ENCODE measurements around the gene RAB8A.
"Not testable (repeated sequence)": the region's sequence is repeated elsewhere in the genome, so short reads cannot be mapped to it uniquely, and the experiment has no call there.

The RAB8A gene

DNA sequence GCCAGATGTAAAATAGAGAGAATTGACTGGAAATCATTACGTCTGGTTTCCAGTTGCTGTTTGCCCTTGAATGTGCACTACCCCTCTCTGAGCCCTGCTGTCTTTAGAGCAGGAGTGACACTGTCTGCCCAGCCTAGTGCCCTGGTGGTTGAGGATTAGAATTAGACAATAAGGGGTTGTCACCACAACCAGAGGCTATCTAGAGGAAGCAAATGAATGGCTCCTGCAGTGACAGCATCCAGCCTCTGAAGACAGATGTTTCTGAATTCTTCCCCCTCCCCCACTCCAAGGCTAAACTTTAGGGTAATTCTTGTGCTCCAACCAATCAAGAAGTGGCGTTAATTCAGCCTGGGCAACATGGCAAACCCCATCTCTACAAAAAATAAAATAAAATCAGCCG is 2.0 kb downstream of the RAB8A start:
- Histone ChIP-seq H3K36me3 (ENCODE audit: insufficient read depth, low read length) (peaks cover 4% of the 10 kb centered on the region), H3K9ac (ENCODE audit: low read depth, low read length) (no peak overlapping the region), H3K4me1 (ENCODE audit: insufficient read depth, low read length) (0 out of 2 replicates have a peak, but pooled peaks cover 3% of the 10 kb centered on the region), H3K9me3 (ENCODE audit: control insufficient read depth, insufficient read depth, low read length) (no peaks in the 10 kb centered on the region)

DNA sequence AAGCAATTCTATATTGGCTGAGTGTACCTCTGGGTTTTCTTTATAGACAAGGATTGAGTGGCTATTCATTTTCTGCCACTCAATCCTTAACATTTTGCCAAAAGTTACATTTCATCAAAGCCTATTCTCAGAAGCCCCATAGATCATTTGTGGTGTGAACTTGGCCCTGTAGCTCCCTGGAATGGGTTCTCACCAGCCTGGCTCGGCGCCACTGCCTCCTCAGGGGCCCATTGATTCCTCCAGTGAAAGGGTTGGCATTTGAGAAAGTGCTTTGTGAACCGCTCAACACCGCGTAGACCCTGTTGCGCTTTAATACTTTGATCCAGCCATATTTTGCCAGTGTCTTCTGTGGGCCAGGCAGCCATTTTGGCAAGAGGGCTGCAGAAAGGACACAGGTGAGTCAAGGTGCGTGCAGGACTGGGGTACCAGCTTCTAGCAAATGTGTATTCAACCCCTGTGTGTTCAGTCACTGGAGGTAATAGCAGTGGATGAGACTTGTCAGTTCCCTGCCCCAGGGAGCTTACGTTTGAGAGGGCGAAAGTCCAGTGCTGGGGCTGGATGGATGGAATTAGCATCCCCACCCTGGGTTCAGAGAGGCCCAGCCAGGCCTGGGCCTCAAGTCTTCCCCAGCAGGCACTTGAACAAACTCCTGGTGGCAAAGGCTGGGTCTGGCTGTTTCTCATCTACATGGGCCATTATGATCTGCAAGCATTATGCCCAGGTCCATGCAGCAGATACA is 3.8 kb downstream of the RAB8A start:
- peaks cover 7% of the 10 kb centered on the region for H3K36me3 ChIP-seq (ENCODE audit: insufficient read depth, low read length)
- 0 out of 2 replicates have a peak, but pooled peaks cover 3% of the 10 kb centered on the region for H3K4me1 ChIP-seq (ENCODE audit: insufficient read depth, low read length)
- no peak overlapping the region for H3K9ac ChIP-seq (ENCODE audit: low read depth, low read length)

GRCh38 chr19:16116067-16116466 is 4.4 kb downstream of the RAB8A start:
- no peaks in the 10 kb centered on the region for H3K9me3 ChIP-seq (ENCODE audit: control insufficient read depth, insufficient read depth, low read length)
- H3K4me1 ChIP-seq (ENCODE audit: insufficient read depth, low read length): 0 out of 2 replicates have a peak, but pooled peaks cover 3% of the 10 kb centered on the region

More for the DNA sequence above, 3.8 kb downstream of the RAB8A start:
- H3K9me3 ChIP-seq (ENCODE audit: control insufficient read depth, insufficient read depth, low read length): no peaks in the 10 kb centered on the region

GRCh38 chr19:16117594-16118033 is 5.9 kb downstream of the RAB8A start:
- no peak overlapping the region for H3K9ac ChIP-seq (ENCODE audit: low read depth, low read length)
- H3K4me1 ChIP-seq (ENCODE audit: insufficient read depth, low read length): no peaks in the 10 kb centered on the region
- H3K9me3 ChIP-seq (ENCODE audit: control insufficient read depth, insufficient read depth, low read length): no peaks in the 10 kb centered on the region
- H3K36me3 ChIP-seq (ENCODE audit: insufficient read depth, low read length): peaks cover 15% of the 10 kb centered on the region

More at GRCh38 chr19:16116067-16116466, 4.4 kb downstream of the RAB8A start:
- Histone ChIP-seq H3K9ac (ENCODE audit: low read depth, low read length) (no peak overlapping the region), H3K36me3 (ENCODE audit: insufficient read depth, low read length) (peaks cover 7% of the 10 kb centered on the region)

DNA sequence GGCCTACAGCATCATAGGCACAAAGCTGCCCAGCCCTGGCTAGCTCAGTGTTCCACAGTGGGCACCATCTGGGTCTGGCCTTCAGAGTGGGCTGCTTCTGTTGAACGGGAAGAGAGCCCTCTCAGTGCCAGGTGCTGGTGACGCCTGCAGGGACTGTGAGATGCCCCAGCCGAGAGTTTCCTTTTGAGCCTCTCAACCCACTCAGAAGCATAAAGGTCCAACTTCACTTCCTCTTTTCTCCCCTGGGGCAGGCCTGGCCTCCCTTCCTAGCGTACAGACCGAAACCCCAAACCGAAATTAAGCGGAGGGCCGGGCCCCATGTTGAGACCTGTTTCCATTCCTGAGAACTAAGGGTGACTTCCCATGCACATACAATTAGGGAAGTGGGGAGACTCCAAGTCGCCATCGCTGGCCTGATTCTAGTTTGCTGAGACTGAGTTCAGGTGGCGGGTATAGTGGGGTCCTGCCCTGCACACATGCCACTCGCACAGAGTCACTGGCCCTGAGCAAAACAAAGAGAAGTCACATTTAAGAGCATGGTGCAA is 6.9 kb downstream of the RAB8A start:
- Histone ChIP-seq H3K4me1 (ENCODE audit: insufficient read depth, low read length) (no peaks in the 10 kb centered on the region), H3K9me3 (ENCODE audit: control insufficient read depth, insufficient read depth, low read length) (no peaks in the 10 kb centered on the region), H3K36me3 (ENCODE audit: insufficient read depth, low read length) (peaks cover 21% of the 10 kb centered on the region), H3K9ac (ENCODE audit: low read depth, low read length) (no peak overlapping the region)

GRCh38 chr19:16119075-16119857 is 7.6 kb downstream of the RAB8A start:
- H3K9me3 ChIP-seq (ENCODE audit: control insufficient read depth, insufficient read depth, low read length); H3K4me1 ChIP-seq (ENCODE audit: insufficient read depth, low read length); H3K9ac ChIP-seq (ENCODE audit: low read depth, low read length): not testable (repeated sequence)
- peaks cover 24% of the 10 kb centered on the region for H3K36me3 ChIP-seq (ENCODE audit: insufficient read depth, low read length)

- Histone ChIP-seq H3K9ac (ENCODE audit: low read depth, low read length) (no peak overlapping the region), H3K36me3 (ENCODE audit: insufficient read depth, low read length) (peaks cover 32% of the 10 kb centered on the region), H3K4me1 (ENCODE audit: insufficient read depth, low read length) (no peaks in the 10 kb centered on the region)
Measured at GRCh38 chr19:16121141-16121540, 9.5 kb downstream of the RAB8A start.

DNA sequence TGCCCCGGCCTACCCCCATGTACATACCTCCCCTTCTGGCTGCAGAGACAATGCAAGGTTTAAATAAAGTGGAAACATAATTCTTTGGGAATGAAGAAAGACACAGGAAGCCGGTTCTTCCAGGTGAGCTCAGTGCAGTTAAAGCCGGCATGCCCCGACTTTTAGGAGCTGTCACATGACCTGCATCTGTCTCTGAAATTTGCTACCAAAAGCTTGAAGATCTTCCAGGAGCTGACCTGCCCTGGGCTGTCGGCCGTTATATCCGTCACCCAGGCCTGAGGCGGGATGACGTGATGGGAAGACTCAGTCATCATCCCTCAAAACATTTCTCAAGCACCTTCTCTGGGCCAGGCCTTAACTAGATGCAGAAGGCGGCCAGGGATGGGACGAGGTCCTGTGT is 10.3 kb downstream of the RAB8A start:
- no peaks in the 10 kb centered on the region for H3K9me3 ChIP-seq (ENCODE audit: control insufficient read depth, insufficient read depth, low read length)
- H3K4me1 ChIP-seq (ENCODE audit: insufficient read depth, low read length): no peaks in the 10 kb centered on the region
- peaks cover 33% of the 10 kb centered on the region for H3K36me3 ChIP-seq (ENCODE audit: insufficient read depth, low read length)

More at GRCh38 chr19:16121141-16121540, 9.5 kb downstream of the RAB8A start:
- no peaks in the 10 kb centered on the region for H3K9me3 ChIP-seq (ENCODE audit: control insufficient read depth, insufficient read depth, low read length)

DNA sequence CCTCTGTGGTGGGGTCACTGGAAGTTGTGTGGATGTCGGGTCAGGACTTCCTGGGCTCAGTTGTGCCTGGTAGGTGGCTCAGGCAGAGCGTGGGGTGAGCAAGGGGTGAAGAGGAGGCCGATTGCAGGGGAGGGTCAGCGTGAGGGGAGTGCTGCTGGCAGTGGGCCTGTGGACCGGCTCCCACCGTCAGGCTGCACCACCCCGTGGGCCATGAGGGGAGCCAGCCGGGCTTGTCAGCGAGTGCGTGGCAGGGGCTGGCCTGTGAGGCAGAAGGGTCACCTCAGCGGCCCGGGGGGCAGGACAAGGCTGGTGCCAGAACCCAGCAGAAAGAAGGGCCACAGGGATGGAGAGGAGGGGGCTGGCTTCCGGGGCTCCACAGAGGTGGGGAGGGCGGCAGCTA is 13.3 kb downstream of the RAB8A start:
- Histone ChIP-seq H3K36me3 (ENCODE audit: insufficient read depth, low read length) (peaks cover 33% of the 10 kb centered on the region), H3K4me1 (ENCODE audit: insufficient read depth, low read length) (no peaks in the 10 kb centered on the region), H3K9ac (ENCODE audit: low read depth, low read length) (no peak overlapping the region), H3K9me3 (ENCODE audit: control insufficient read depth, insufficient read depth, low read length) (no peaks in the 10 kb centered on the region)

More for the DNA sequence above, 10.3 kb downstream of the RAB8A start:
- H3K9ac ChIP-seq (ENCODE audit: low read depth, low read length): no peak overlapping the region

- no peaks in the 10 kb centered on the region for H3K4me1 ChIP-seq (ENCODE audit: insufficient read depth, low read length)
- H3K36me3 ChIP-seq (ENCODE audit: insufficient read depth, low read length): peaks cover 37% of the 10 kb centered on the region
- no peak overlapping the region for H3K9ac ChIP-seq (ENCODE audit: low read depth, low read length)
- no peaks in the 10 kb centered on the region for H3K9me3 ChIP-seq (ENCODE audit: control insufficient read depth, insufficient read depth, low read length)
Measured at GRCh38 chr19:16125737-16126495, 14.2 kb downstream of the RAB8A start.

DNA sequence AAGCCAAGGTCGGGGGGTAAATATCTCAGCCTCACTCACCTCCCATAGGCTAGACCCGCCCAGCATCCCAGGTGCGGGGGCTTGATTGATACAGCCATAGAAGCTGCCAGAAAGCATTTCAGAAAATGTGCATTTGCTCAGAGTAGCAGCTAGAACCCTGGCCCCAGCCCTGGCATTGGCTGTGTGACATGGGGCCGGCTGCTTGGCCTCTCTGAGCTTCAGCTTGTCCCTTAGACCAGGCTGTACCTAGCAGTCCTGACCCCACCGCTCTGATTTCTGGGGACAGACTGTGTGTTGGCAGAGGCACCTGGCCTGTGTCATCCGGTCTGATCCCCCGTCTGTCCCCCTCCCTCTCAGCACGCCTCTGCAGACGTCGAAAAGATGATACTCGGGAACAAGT is 15.4 kb downstream of the RAB8A start:
- Histone ChIP-seq H3K9ac (ENCODE audit: low read depth, low read length) (no peak overlapping the region), H3K9me3 (ENCODE audit: control insufficient read depth, insufficient read depth, low read length) (no peaks in the 10 kb centered on the region), H3K4me1 (ENCODE audit: insufficient read depth, low read length) (no peaks in the 10 kb centered on the region), H3K36me3 (ENCODE audit: insufficient read depth, low read length) (peaks cover 32% of the 10 kb centered on the region)

GRCh38 chr19:16127776-16128371 is 16.2 kb downstream of the RAB8A start:
- H3K4me1 ChIP-seq (ENCODE audit: insufficient read depth, low read length): no peaks in the 10 kb centered on the region
- no peak overlapping the region for H3K9ac ChIP-seq (ENCODE audit: low read depth, low read length)
- H3K36me3 ChIP-seq (ENCODE audit: insufficient read depth, low read length): peaks cover 26% of the 10 kb centered on the region
- no peaks in the 10 kb centered on the region for H3K9me3 ChIP-seq (ENCODE audit: control insufficient read depth, insufficient read depth, low read length)

DNA sequence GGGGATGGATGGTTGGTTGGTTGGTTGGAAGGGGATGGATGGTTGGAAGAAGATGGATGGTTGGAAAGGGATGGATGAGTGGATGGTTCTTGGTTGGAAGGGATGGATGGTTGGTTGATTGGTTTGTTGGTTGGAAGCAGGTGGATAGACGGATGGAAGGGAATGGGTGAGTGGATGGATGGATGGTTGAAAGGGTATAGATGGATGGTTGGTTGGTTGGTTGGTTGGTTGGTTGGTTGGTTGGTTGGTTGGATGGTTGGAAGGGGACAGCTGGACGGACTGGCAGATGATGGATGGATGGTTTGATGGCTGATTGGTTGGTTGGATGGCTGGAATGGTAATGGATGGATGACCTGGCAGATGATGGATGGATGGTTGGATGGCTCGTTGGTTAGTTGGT is 20.0 kb downstream of the RAB8A start:
- Histone ChIP-seq H3K9ac (ENCODE audit: low read depth, low read length) (no peak overlapping the region), H3K9me3 (ENCODE audit: control insufficient read depth, insufficient read depth, low read length) (no peaks in the 10 kb centered on the region), H3K36me3 (ENCODE audit: insufficient read depth, low read length) (peaks cover 18% of the 10 kb centered on the region), H3K4me1 (ENCODE audit: insufficient read depth, low read length) (peaks cover 4% of the 10 kb centered on the region; the same call in 1 of the 2 replicates)

DNA sequence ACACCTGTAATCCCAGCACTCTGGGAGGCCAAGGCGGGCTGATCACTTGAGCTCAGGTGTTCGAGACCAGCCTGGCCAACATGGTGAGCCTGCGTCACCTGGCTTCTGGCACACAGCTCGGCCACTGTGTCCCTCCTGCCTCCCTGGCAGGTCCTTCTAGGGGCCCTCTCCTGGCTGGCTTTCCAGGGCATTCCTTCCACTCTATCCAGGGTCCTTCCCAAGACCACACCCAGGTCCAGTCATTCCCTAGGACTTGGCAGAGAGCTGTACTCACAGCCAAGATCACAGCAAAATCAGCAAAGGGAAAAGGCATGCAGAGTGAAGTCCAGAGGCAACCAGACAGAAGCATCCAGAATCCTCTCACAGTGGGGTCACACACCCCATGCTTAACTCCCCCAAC is 22.1 kb downstream of the RAB8A start:
- Histone ChIP-seq H3K36me3 (ENCODE audit: insufficient read depth, low read length) (peaks cover 12% of the 10 kb centered on the region), H3K9me3 (ENCODE audit: control insufficient read depth, insufficient read depth, low read length) (no peaks in the 10 kb centered on the region), H3K4me1 (ENCODE audit: insufficient read depth, low read length) (peaks cover 8% of the 10 kb centered on the region), H3K9ac (ENCODE audit: low read depth, low read length) (no peak overlapping the region)

All from ES-I3 (cell line).